ENCODE data around the gene MKKS.
"Not testable (repeated sequence)": the region's sequence is repeated elsewhere in the genome, so short reads cannot be mapped to it uniquely, and the experiment has no call there.

The MKKS gene

DNA sequence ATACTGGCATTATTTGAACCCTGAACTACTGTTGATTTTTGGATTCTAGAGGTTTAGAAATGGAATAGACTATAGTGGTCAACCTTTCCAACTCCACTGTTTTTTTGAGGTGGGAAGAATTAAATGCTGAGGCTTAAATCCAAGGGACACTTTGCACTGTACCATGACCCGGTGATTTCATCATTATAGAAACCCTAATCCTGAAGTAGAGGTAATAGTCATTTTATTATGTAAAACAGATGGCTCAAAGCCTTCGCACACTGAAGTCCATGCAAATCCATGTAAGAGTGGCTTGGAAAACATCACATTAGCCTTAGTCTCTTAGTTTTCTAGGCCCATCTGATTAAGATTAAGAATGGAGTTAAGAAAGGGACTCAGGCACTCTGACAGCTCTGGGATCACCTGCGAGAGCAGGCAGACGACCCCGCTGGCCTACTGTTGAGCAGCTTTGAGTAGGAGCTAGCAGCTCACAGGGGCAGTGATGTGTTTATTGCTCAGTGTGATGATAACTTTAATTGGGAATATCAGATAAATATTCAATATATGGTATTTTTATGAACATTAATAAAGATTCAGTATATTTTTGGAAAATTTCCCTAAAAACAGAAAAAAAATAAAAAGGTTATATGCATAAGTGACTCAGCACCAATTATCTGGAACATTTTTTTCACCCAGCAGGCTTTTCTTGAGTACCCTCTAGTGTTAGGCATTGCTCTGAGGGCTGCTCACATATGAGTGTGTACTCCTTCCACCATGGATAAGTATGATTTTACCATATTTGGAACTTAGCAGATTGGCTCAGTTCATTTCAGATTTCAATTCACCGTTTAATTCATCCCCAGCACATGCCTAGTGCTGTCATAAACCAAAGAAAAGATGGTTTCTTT lies 14.5 kb upstream of the MKKS start:
- DNase-seq = no peak

DNA sequence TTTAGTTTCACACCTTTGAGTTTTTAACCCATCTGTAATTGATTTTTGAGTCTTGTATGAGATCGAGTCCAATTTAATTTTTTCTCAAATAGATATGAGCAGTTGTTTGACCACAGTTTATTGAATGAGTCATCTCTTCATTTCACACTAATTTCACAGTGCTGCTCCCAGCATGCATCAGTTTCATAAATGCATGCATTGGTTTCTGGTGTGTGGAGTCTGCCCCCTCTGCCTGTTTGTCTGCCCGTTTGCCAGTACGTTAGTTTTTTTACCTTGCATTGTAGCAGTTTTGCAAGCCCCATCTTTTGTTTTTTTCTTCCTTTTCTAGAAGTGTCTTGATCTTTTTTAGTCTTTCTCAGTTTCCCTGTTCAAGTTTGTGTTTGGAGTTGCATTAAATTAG lies 13.0 kb upstream of the MKKS start:
- DNase-seq = no peak

DNA sequence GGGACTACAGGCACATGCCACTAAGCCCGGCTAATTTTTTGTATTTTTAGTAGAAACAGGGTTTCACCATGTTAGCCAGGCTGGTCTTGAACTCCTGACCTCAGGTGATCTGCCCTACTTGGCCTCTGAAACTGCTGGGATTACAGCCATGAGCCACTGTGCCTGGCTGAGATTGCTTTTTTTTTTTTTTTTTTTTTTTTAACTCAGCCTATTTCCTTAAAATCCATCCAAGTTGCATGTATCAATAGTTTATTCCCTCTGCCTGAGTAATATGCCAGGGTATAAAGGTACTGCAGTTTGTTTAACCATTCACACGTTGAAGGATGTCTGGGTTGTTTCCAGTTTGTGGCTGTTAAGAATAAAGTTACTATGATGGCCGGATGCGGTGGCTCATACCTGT lies 11.7 kb upstream of the MKKS start:
- DNase-seq = no peak

- DNase-seq = no peak
Observed at GRCh38 chr20:10443936-10444335, 9.9 kb upstream of the MKKS start.

- DNase-seq = no peak
Observed at GRCh38 chr20:10438217-10438616, 4.2 kb upstream of the MKKS start.

DNA sequence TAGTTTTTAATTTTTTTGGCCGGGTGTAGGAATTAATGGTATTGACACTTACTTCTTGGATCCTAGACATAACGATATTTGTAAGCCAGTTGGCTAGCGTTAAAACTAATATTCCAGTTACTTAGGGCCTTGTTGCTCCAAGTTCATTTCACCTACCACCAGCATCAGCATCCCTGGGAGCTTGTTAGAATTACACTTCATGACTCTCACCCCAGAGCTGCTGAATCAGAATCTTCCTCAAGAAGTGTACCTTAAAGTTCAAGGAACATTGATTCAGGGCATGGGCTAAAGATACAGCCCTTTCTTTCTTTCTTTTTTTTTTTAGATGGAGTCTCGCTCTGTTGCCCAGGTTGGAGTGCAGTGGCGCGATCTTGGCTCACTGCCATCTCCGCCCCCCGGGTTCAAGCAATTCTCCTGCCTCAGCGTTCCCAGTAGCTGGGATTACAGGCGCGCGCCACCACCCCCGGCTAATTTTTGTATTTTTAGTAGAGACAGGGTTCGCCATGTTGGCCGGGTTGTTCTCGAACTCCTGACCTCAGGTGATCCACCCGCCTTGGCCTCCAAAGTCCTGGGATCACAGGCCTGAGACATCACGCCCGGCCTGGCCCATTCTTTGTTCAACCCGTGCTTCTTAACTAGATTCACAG lies 2.2 kb upstream of the MKKS start:
- DNase-seq = no peak

GRCh38 chr20:10434832-10435812 lies 1.1 kb upstream of the MKKS start, which contains the start of gene SLX4IP:
Gene SLX4IP (plus strand): TSS chr20:10435305. CDS start chr20:10458205, 22,900 bp downstream.
- DNase-seq = peak; percentile 99

DNA sequence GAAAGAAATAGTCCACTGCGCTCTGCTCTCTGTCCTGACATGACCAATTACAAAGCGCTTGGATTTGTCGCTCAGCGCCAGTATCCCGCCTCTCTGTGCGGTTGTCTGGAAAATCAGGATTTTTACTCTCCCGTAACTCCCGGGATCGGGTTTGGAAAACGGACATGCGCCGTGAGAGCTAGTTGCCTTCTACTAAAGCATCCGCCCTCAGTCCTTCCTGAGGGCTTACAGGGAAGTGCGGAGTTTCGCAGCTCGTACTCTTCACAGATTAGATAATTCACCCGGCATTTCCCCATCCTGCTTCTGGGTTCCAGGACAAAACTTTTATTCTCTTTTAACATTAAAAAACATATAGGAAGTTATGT lies 427 bp upstream of the MKKS start:
- peak; percentile 99 for DNase-seq

DNA sequence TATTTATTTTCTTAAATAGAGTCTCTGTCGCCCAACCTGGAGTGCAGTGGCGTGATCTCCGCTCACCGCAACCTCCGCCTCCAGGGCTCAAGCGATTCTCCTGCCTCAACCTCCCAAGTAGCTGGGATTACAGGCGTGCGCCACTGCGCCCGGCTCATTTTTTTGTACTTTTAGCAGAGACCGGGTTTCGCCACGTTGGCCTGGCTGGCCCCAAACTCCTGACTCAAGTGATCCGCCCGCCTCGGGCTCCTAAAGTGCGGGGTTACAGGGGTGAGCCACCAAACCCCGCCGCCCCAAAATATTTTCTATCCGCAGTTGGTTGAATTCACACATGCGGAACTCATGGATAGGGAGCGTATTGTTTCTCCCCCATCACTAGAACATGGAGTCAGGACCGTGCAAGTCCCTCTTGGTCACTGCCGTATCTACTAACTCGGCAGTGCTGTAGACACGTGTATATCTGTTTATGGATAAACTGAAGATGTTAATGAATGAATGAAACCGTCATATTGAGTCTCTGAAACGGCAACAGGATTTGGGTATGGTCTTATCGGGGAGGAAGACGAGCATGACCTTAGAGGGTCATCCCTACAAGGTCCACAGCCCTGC lies 904 bp downstream of the MKKS start:
- DNase-seq = peak; percentile 65

- DNase-seq = no peak
Observed at GRCh38 chr20:10432079-10432478, 1.9 kb downstream of the MKKS start.

DNA sequence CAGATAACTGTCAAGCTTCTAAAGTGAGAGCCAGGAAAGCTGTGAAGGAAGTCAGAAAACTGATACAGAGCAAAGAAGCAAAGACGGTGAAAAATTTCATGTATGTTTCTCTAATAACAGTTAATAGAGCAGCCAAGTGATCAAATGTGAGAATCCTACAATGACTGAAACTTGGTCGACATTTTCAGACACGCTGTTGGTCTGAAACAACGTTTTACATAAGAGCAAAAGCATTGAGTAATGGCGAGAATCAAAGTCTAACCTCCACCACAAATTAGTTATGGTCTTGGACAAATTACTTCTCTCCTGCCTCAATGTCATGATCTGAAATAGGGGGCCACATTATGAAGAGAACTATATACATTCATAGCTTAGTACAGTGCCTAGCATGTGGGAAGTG lies 3.3 kb downstream of the MKKS start:
- DNase-seq = no peak

DNA sequence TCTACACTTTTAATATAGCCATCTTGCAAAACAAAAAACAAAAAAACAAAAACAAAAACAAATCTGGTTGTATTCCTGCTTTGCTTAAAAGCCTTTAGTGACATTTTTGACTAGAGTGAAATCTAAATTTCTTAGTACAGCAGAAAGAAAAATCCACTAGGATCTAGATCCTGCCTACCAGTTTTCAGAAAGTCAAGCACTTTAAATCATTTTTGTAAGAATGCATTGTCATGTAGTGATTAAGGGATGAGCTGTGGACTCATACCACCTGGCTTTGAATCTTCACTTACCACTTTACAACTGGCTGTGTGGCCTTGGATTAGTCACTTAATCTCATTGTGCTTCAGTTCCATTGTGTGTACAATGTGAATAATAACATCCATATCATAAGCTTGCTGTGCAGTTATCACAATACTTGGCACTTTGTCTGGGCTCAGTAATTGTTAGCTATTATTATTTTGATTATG lies 4.0 kb downstream of the MKKS start:
- DNase-seq = no peak

DNA sequence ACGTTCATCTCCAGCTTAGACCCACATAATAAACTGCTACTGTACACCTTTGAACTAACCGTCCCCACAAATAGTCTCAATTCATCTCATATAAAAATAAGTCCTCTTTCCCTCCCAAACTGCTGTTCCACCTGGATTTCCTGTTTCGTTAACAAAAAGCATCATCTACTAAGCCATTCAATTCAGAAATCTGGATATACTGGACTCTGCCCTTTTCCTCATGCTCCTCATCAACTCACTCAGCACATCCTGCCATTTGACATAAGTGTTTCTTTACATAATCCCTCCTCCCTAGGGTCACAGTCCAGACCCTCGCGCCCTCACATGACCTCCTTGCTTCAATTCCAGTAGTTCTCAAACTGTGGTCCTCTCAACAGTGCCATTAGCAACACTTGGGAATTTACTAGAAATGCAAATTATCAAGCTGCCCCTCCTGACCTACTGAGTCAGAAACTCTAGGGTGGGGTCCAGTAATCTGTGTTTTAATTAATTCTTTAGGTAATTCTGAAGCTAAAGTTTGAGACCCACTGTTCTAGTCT lies 4.5 kb downstream of the MKKS start:
- DNase-seq = no peak

DNA sequence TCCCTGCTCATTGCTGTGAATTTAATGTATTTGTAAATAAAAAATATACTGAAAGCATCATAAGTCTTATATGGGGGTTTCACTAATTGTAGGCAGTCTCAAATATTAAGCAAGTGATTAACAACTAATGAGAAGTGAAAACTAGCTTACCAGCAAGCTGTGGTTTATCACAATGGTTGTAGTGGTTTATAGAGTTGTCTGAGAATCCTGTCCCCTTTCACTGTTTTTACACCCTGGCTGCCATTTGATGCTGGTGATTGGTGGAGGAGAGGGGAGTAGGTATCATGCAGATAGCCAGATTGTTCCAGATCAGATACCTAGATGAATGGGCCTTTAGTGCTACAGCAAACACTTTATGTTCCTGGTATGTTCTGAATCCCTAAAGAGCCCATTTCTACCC lies 6.0 kb downstream of the MKKS start:
- no peak for DNase-seq

DNA sequence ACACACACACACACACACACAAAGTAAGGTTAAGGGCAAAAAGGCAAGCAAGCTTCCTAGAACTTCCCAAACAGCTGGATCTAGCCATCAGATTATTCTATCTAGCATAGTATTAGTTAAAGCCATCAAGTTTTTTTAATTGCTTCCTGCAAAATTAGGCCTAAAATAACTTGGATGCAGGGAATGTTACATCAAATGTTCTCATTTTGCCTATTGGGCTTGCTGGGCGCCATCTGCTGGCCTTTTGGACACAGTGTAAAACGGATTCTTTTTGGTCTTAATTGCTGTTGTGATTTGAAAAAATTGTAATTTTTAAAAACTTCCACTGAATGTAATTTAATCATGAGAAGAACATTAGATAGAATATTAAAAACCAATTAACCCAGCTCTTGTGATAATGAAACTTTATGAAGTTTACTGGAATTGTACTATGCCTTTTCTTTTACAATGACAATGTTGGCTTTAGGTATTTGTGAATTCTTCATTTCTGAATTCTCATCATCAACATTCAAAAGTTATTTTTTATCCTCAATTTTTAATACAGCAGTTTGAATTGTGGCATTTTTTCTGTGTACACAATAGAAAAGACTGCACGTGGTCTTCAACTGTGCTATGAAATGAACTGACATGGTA lies 6.8 kb downstream of the MKKS start:
- DNase-seq = peak; percentile 36

DNA sequence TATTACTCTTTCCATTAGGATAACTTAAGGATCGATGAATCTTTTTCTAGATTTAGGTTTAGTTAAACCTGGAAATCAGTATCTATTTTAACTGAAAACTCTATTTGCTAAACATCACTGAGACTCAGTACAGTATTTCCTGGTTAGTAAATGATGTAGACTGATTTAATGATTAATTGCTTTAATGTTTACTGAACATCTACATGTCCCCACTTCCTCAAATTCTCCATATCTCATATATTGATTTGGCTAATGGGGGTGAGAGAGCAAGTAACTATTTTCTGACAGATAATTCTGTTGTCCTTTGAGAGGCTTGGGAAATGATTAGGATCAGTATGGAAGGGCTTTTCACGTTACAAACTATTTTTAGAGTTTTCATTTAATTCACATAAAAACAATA lies 10.3 kb downstream of the MKKS start:
- no peak for DNase-seq

GRCh38 chr20:10419550-10420133 lies 14.4 kb downstream of the MKKS start:
- DNase-seq = no peak

GRCh38 chr20:10417218-10417617 lies 16.8 kb downstream of the MKKS start:
- DNase-seq = not testable (repeated sequence)

DNA sequence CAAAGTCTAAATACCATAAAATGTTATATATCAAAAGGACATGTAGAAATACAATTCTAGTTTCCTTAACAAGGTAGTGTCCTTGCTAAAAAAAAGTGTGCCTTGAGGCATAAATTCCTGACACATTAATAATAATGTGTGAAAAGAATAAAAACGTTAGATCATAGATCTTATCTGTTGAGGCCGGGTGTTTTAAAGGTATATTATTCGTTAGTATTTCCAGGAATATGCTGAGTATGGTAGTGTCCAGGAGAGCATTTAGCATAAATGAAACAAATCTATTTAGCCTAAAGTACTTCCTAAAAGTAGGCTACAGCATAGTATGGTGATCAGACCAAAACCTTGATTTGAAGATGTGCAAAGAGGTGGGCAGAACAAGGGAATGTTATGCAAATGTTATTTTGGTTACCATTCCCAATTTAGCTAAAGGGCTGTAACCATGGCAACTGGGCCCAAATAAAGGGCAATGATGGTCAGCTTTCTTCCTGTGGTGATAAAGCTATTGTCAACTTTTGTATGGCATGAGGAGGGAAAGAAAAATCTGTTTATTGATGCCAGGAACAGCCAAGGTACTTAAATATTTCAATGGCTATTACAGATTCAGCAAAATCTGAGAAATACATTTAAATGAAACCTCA lies 18.9 kb downstream of the MKKS start:
- DNase-seq = no peak

GRCh38 chr20:10412591-10413408 lies 21.2 kb downstream of the MKKS start:
- no peak for DNase-seq
